ENCODE data around the gene ELK4. TPM values are rescaled to one million over a fixed set of nuclear protein-coding genes. Genes with fewer than 3 reads are reported as not detected.

Gene ELK4
- polyA plus RNA-seq, 1 of the 3 experiments (the other 2 are of a cell fraction) = 2.6 TPM

DNA sequence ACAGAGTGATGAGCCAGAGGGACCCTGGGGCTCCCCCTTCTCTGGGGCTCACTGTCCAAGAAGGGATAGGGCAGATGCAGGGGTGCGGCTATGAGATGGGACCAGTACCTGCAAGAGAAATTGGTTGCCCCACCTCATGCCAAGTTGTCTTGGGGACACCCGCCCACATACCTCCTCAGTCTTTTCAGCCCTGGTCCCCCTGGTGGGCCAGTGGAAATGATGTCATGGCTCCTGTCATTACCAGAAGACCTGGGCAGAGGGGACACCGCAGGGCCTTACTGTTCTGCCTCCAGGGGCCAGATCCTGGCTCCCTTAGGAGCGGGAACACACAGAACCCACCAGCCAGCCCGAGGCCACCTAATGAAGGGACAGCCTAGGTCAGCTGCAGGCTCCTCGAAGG, 64.1 kb downstream of the ELK4 start:
- no peak overlapping the region for H3K4me2 ChIP-seq
- H3K4me3 ChIP-seq (ENCODE audit: low read depth in 2 of 2, low read length in 1 of 2) = no peak overlapping the region
- no peak for DNase-seq
- no peak overlapping the region for H2AFZ ChIP-seq (ENCODE audit: low read depth)
- no peaks in the 10 kb centered on the region for H3K9me3 ChIP-seq
- ChIA-PET CTCF (interaction anchor here (0.9 to 1.4 kb wide), 4 partner anchors 23 to 90 kb away, joined by 3 to 5 read pairs (median 4); no protein-coding TSS in a partner anchor), POLR2A (no interaction called here)
- H3K27me3 ChIP-seq (ENCODE audit: insufficient read depth) = peaks cover 64% of the 10 kb centered on the region
- no peaks in the 10 kb centered on the region for H3K36me3 ChIP-seq (replicated peaks in 1 of 2; ENCODE audit: control insufficient read depth in 1 of 2, insufficient read depth in 2 of 2, low read length in 1 of 2)
- no peak overlapping the region for H3K27ac ChIP-seq (ENCODE audit: low read depth in 2 of 2, low read length in 1 of 2)
- H3K4me1 ChIP-seq (ENCODE audit: control insufficient read depth in 1 of 2, insufficient read depth in 2 of 2, low read depth in 1 of 2, low read length in 1 of 2) = peaks cover 0 to 2% of the 10 kb centered on the region in 2 experiments; a peak in 1 of 4 replicates
- no peaks in the 10 kb centered on the region for H3K9me2 ChIP-seq
- H4K20me1 ChIP-seq (ENCODE audit: insufficient read depth) = no peaks in the 10 kb centered on the region
- no peak overlapping the region for H3K9ac ChIP-seq
- 80% methylated on average over 5 of the region's 6 CpGs for WGBS (ENCODE audit: low lambda C conversion rate)
- TF ChIP-seq, protein P1, sequence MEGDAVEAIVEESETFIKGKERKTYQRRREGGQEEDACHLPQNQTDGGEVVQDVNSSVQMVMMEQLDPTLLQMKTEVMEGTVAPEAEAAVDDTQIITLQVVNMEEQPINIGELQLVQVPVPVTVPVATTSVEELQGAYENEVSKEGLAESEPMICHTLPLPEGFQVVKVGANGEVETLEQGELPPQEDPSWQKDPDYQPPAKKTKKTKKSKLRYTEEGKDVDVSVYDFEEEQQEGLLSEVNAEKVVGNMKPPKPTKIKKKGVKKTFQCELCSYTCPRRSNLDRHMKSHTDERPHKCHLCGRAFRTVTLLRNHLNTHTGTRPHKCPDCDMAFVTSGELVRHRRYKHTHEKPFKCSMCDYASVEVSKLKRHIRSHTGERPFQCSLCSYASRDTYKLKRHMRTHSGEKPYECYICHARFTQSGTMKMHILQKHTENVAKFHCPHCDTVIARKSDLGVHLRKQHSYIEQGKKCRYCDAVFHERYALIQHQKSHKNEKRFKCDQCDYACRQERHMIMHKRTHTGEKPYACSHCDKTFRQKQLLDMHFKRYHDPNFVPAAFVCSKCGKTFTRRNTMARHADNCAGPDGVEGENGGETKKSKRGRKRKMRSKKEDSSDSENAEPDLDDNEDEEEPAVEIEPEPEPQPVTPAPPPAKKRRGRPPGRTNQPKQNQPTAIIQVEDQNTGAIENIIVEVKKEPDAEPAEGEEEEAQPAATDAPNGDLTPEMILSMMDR (IDR thresholded peaks at IDR 0.05) = no peak
- TF ChIP-seq NFIC (IDR thresholded peaks at IDR 0.05; ENCODE audit: borderline replicate concordance) = no peak
- no peak for TF ChIP-seq GATA2 (CRISPR knock-in tag; IDR thresholded peaks at IDR 0.05)
- no peak for TF ChIP-seq SIN3A (IDR thresholded peaks at IDR 0.05; ENCODE audit: borderline replicate concordance, low read depth, low read length)
- TF ChIP-seq, protein P2, sequence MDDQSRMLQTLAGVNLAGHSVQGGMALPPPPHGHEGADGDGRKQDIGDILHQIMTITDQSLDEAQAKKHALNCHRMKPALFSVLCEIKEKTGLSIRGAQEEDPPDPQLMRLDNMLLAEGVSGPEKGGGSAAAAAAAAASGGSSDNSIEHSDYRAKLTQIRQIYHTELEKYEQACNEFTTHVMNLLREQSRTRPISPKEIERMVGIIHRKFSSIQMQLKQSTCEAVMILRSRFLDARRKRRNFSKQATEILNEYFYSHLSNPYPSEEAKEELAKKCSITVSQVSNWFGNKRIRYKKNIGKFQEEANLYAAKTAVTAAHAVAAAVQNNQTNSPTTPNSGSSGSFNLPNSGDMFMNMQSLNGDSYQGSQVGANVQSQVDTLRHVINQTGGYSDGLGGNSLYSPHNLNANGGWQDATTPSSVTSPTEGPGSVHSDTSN (IDR thresholded peaks at IDR 0.05) = no peak
- no peak for TF ChIP-seq FOSL2 (IDR thresholded peaks at IDR 0.05; ENCODE audit: borderline replicate concordance, low read depth)
- TF ChIP-seq, protein P3, sequence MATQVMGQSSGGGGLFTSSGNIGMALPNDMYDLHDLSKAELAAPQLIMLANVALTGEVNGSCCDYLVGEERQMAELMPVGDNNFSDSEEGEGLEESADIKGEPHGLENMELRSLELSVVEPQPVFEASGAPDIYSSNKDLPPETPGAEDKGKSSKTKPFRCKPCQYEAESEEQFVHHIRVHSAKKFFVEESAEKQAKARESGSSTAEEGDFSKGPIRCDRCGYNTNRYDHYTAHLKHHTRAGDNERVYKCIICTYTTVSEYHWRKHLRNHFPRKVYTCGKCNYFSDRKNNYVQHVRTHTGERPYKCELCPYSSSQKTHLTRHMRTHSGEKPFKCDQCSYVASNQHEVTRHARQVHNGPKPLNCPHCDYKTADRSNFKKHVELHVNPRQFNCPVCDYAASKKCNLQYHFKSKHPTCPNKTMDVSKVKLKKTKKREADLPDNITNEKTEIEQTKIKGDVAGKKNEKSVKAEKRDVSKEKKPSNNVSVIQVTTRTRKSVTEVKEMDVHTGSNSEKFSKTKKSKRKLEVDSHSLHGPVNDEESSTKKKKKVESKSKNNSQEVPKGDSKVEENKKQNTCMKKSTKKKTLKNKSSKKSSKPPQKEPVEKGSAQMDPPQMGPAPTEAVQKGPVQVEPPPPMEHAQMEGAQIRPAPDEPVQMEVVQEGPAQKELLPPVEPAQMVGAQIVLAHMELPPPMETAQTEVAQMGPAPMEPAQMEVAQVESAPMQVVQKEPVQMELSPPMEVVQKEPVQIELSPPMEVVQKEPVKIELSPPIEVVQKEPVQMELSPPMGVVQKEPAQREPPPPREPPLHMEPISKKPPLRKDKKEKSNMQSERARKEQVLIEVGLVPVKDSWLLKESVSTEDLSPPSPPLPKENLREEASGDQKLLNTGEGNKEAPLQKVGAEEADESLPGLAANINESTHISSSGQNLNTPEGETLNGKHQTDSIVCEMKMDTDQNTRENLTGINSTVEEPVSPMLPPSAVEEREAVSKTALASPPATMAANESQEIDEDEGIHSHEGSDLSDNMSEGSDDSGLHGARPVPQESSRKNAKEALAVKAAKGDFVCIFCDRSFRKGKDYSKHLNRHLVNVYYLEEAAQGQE (IDR thresholded peaks at IDR 0.05; ENCODE audit: low read depth, low read length) = no peak
- TF ChIP-seq EZH2phosphoT487 (IDR thresholded peaks at IDR 0.05; ENCODE audit: borderline replicate concordance, low read depth) = no peak
- TF ChIP-seq MEF2A (IDR thresholded peaks at IDR 0.05; ENCODE audit: borderline replicate concordance, low read depth) = no peak
- TF ChIP-seq RCOR1 (IDR thresholded peaks at IDR 0.05; ENCODE audit: low read length) = no peak
- no peak for TF ChIP-seq JUND (IDR thresholded peaks at IDR 0.05)
- no peak for TF ChIP-seq TCF12 (IDR thresholded peaks at IDR 0.05)
- no peak for TF ChIP-seq TAF1 (IDR thresholded peaks at IDR 0.05; ENCODE audit: borderline replicate concordance, low read depth, low read length)
- no peaks in the 10 kb centered on the region for H3F3A ChIP-seq (replicated peaks; ENCODE audit: insufficient read depth)
- H3K79me2 ChIP-seq (ENCODE audit: insufficient read depth) = no peaks in the 10 kb centered on the region

All from SK-N-SH (cell line).